Measurements from ENCODE around the gene PIGK.

DNA sequence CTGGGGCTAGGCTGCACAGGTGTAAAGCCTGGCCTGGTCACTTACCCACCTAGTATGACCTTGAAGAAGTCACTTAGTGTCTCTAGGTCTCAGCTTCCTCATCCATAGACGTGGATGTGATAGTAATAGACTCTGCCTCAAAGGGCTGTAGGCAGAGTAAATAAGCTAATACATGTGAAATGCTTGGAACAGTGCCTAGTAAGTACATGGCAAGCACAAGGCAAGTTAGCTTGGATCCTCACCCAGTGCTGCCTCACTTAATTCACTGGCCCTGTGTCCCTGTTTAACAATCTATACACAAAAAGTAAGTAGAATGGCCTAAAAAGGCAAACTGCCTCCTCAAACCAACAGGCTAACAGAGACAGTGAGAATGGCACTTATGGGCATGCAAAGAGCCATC lies 167.8 kb downstream of the PIGK start:
- TF ChIP-seq, protein P1, sequence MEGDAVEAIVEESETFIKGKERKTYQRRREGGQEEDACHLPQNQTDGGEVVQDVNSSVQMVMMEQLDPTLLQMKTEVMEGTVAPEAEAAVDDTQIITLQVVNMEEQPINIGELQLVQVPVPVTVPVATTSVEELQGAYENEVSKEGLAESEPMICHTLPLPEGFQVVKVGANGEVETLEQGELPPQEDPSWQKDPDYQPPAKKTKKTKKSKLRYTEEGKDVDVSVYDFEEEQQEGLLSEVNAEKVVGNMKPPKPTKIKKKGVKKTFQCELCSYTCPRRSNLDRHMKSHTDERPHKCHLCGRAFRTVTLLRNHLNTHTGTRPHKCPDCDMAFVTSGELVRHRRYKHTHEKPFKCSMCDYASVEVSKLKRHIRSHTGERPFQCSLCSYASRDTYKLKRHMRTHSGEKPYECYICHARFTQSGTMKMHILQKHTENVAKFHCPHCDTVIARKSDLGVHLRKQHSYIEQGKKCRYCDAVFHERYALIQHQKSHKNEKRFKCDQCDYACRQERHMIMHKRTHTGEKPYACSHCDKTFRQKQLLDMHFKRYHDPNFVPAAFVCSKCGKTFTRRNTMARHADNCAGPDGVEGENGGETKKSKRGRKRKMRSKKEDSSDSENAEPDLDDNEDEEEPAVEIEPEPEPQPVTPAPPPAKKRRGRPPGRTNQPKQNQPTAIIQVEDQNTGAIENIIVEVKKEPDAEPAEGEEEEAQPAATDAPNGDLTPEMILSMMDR (IDR thresholded peaks at IDR 0.05 in 2 of 3, conservative IDR thresholded peaks at IDR 0.05 in 1 of 3; ENCODE audit: borderline replicate concordance in 1 of 3, insufficient read depth in 1 of 3, low read depth in 2 of 3, low read length in 2 of 3): no peak
- no peak for TF ChIP-seq POLR2A (IDR thresholded peaks at IDR 0.05; ENCODE audit: borderline replicate concordance, extremely low read depth, insufficient read depth, insufficient read length)
- no peak for TF ChIP-seq YY1 (IDR thresholded peaks at IDR 0.05; ENCODE audit: extremely low read depth, insufficient replicate concordance, low read depth, low read length)
- TF ChIP-seq, protein P2, sequence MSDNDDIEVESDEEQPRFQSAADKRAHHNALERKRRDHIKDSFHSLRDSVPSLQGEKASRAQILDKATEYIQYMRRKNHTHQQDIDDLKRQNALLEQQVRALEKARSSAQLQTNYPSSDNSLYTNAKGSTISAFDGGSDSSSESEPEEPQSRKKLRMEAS (IDR thresholded peaks at IDR 0.05): no peak
- no peak for TF ChIP-seq POLR2AphosphoS5 (IDR thresholded peaks at IDR 0.05; ENCODE audit: low read depth, low read length)
- no peak for TF ChIP-seq EZH2phosphoT487 (IDR thresholded peaks at IDR 0.05; ENCODE audit: borderline replicate concordance)
- TF ChIP-seq, protein P3, sequence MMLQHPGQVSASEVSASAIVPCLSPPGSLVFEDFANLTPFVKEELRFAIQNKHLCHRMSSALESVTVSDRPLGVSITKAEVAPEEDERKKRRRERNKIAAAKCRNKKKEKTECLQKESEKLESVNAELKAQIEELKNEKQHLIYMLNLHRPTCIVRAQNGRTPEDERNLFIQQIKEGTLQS (IDR thresholded peaks at IDR 0.05): no peak
- TF ChIP-seq, protein P4, sequence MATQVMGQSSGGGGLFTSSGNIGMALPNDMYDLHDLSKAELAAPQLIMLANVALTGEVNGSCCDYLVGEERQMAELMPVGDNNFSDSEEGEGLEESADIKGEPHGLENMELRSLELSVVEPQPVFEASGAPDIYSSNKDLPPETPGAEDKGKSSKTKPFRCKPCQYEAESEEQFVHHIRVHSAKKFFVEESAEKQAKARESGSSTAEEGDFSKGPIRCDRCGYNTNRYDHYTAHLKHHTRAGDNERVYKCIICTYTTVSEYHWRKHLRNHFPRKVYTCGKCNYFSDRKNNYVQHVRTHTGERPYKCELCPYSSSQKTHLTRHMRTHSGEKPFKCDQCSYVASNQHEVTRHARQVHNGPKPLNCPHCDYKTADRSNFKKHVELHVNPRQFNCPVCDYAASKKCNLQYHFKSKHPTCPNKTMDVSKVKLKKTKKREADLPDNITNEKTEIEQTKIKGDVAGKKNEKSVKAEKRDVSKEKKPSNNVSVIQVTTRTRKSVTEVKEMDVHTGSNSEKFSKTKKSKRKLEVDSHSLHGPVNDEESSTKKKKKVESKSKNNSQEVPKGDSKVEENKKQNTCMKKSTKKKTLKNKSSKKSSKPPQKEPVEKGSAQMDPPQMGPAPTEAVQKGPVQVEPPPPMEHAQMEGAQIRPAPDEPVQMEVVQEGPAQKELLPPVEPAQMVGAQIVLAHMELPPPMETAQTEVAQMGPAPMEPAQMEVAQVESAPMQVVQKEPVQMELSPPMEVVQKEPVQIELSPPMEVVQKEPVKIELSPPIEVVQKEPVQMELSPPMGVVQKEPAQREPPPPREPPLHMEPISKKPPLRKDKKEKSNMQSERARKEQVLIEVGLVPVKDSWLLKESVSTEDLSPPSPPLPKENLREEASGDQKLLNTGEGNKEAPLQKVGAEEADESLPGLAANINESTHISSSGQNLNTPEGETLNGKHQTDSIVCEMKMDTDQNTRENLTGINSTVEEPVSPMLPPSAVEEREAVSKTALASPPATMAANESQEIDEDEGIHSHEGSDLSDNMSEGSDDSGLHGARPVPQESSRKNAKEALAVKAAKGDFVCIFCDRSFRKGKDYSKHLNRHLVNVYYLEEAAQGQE (IDR thresholded peaks at IDR 0.05; ENCODE audit: low read depth): no peak
- no peak for TF ChIP-seq ELF1 (IDR thresholded peaks at IDR 0.05; ENCODE audit: borderline replicate concordance, low read depth)
- TF ChIP-seq RAD21 (IDR thresholded peaks at IDR 0.05; ENCODE audit: low read depth): no peak
- no peak for TF ChIP-seq EZH2 (IDR thresholded peaks at IDR 0.05)

Measured in HCT116 (cell line).